ENCODE results near the gene CD200R1L.

The CD200R1L gene

DNA sequence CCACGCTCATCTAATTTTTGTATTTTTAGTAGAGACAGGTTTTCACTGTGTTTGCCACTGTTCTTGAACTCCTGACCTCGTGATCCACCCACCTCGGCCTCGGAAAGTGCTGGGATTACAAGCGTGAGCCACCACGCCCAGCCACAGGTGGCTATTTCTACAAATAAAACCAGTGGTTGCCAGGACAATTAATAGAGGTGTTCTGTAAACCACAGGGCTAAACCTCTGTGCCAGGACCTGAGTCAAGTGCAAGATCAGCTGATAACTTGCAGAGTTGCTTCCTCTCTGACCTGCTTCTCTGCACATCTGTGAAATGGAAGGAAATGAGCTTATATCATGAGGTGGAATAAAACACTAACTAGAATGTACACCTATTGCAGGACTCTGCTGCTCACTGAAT, 72.8 kb downstream of the CD200R1L start:
- TF ChIP-seq SIN3A (IDR thresholded peaks at IDR 0.05; ENCODE audit: borderline replicate concordance, insufficient read depth, low read length): no peak
- TF ChIP-seq, protein P1, sequence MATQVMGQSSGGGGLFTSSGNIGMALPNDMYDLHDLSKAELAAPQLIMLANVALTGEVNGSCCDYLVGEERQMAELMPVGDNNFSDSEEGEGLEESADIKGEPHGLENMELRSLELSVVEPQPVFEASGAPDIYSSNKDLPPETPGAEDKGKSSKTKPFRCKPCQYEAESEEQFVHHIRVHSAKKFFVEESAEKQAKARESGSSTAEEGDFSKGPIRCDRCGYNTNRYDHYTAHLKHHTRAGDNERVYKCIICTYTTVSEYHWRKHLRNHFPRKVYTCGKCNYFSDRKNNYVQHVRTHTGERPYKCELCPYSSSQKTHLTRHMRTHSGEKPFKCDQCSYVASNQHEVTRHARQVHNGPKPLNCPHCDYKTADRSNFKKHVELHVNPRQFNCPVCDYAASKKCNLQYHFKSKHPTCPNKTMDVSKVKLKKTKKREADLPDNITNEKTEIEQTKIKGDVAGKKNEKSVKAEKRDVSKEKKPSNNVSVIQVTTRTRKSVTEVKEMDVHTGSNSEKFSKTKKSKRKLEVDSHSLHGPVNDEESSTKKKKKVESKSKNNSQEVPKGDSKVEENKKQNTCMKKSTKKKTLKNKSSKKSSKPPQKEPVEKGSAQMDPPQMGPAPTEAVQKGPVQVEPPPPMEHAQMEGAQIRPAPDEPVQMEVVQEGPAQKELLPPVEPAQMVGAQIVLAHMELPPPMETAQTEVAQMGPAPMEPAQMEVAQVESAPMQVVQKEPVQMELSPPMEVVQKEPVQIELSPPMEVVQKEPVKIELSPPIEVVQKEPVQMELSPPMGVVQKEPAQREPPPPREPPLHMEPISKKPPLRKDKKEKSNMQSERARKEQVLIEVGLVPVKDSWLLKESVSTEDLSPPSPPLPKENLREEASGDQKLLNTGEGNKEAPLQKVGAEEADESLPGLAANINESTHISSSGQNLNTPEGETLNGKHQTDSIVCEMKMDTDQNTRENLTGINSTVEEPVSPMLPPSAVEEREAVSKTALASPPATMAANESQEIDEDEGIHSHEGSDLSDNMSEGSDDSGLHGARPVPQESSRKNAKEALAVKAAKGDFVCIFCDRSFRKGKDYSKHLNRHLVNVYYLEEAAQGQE (IDR thresholded peaks at IDR 0.05; ENCODE audit: insufficient read depth in 1 of 2, low read depth in 2 of 2, low read length in 2 of 2): no peak
- no peak for TF ChIP-seq FOXP2 (optimal IDR thresholded peaks at IDR 0.05; ENCODE audit: borderline replicate concordance, extremely low read depth, extremely low read length, insufficient read depth)
- no peak for TF ChIP-seq TAF1 (IDR thresholded peaks at IDR 0.05; ENCODE audit: borderline replicate concordance, insufficient read depth, low read length)
- no peak for TF ChIP-seq POLR2AphosphoS5 (IDR thresholded peaks at IDR 0.05; ENCODE audit: low read depth, low read length)

DNA sequence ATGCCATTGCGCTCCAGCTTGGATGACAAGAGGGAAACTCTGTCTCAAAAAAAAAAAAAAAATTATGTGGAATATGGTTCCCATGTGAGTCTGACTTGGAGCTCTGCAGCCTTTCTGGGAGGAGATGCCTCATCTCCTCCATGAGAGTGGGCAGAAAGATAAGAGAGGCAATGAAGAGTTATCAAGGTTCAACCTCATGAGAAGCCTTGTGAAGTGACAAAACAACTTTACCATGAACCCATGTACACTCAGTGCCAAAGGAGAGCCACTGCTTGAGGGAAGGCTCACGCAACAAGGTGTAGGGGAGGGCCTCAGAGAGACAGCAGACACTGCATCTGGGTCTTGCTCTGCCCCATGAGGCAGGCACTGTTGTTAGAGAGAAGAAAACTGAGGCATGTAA, 75.7 kb downstream of the CD200R1L start:
- TF ChIP-seq SIN3A (IDR thresholded peaks at IDR 0.05; ENCODE audit: borderline replicate concordance, insufficient read depth, low read length) (no peak), POLR2AphosphoS5 (IDR thresholded peaks at IDR 0.05; ENCODE audit: low read depth, low read length) (no peak), TAF1 (IDR thresholded peaks at IDR 0.05; ENCODE audit: borderline replicate concordance, insufficient read depth, low read length) (no peak), FOXP2 (optimal IDR thresholded peaks at IDR 0.05; ENCODE audit: borderline replicate concordance, extremely low read depth, extremely low read length, insufficient read depth) (no peak)
- TF ChIP-seq, protein P1 (IDR thresholded peaks at IDR 0.05; ENCODE audit: insufficient read depth in 1 of 2, low read depth in 2 of 2, low read length in 2 of 2): no peak

DNA sequence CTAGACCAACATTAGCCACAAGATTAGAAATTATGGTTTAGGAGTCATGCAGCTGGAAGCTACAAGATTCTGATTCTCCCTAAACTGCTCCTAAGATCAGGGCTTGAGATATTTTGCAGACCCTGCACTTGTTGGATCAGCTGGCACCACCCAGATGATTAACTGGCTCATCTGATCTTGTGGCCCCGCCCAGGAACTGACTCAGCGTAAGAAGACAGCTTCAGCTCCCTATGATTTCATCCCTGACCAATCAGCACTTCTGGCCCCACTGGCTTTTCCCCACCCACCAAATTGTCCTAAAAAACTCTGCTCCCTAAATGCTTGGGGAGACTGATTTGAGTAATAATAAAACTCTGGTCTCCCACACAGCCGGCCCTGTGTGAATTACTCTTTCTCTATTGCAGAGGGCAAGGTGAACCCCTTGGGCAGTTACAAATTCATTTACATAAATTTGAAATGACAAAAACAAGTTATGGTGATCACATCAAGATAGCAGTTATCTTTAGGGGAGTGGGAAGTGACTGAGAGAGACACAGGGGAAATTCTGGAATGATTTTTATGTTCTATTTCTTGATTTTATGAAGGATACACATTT, 76.5 kb downstream of the CD200R1L start:
- TF ChIP-seq, protein P1 (IDR thresholded peaks at IDR 0.05; ENCODE audit: insufficient read depth in 1 of 2, low read depth in 2 of 2, low read length in 2 of 2): no peak
- TF ChIP-seq TAF1 (IDR thresholded peaks at IDR 0.05; ENCODE audit: borderline replicate concordance, insufficient read depth, low read length) (no peak), FOXP2 (optimal IDR thresholded peaks at IDR 0.05; ENCODE audit: borderline replicate concordance, extremely low read depth, extremely low read length, insufficient read depth) (no peak), POLR2AphosphoS5 (IDR thresholded peaks at IDR 0.05; ENCODE audit: low read depth, low read length) (no peak), SIN3A (IDR thresholded peaks at IDR 0.05; ENCODE audit: borderline replicate concordance, insufficient read depth, low read length) (no peak)

DNA sequence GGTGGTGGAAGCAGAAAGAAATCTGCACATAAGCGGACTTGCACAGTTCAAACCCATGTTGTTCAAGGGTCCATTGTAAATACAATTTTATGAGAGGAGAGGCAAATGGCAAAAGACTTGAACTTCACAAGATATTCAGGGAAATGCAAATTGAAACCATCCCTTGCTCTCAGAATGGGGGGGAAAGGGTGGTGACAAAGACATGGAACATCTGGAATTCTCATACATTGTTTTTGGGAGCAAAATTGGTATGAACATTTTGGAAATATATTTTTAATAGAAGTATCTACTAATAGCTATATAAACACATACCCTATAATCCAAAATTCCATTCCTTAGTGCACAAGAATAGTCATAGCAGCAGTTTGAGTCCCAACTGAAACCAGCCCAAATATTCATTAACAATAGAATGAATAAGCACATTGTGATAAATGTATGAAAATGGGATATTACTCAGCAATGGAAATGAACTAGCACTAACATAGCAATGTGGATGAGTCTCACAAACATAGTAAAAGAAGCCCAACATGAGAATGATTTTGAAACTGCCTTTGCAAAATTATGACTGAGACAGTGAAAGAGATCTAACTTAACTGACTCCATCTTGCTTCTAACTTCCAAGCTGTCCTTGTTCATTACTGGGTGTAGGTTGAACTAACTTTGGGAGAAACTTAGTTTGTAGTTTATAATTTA, 77.2 kb downstream of the CD200R1L start:
- TF ChIP-seq TAF1 (IDR thresholded peaks at IDR 0.05; ENCODE audit: borderline replicate concordance, insufficient read depth, low read length): no peak
- TF ChIP-seq, protein P1 (IDR thresholded peaks at IDR 0.05; ENCODE audit: insufficient read depth in 1 of 2, low read depth in 2 of 2, low read length in 2 of 2): no peak
- TF ChIP-seq FOXP2 (optimal IDR thresholded peaks at IDR 0.05; ENCODE audit: borderline replicate concordance, extremely low read depth, extremely low read length, insufficient read depth): no peak
- no peak for TF ChIP-seq SIN3A (IDR thresholded peaks at IDR 0.05; ENCODE audit: borderline replicate concordance, insufficient read depth, low read length)
- no peak for TF ChIP-seq POLR2AphosphoS5 (IDR thresholded peaks at IDR 0.05; ENCODE audit: low read depth, low read length)

All from PFSK-1 (cell line).